H1 (cell line): ENCODE data around the gene ROGDI. TPM values are rescaled to one million over a fixed set of nuclear protein-coding genes. Genes with fewer than 3 reads are reported as not detected.

Experiments used
- CTCF ChIA-PET: fragments of 300-600 bp; sonication (Branson Sonifier 250); formaldehyde crosslinking; loops from one replicate; lab custom pipeline; 2021; ENCODE audit not compliant: partially characterized antibody; lab: Charles Lee
- POLR2A ChIA-PET: fragments of 300-600 bp; sonication (Branson Sonifier 250); formaldehyde crosslinking; loops from one replicate; lab custom pipeline; 2021; ENCODE audit warnings: inconsistent platforms; ENCODE audit not compliant: partially characterized antibody; lab: Charles Lee
- DNase-seq, 2 experiments: peaks; one replicate each; pipeline versions ENCODE4 v3.0.0 to v3.0.0-alpha.2; 2010 to 2022; ENCODE audit warnings: low spot score in 2 of 2, low read depth in 1 of 2, mixed read lengths in 1 of 2
- FAIRE-seq: peaks from 2 replicates; lab custom pipeline; 2011; peaks lifted over from hg19 to GRCh38; lab: Jason Lieb, UNC
- H2AFZ ChIP-seq: 2 replicates; pipeline ENCODE4 v1.8.1; 2012; ENCODE audit warnings: low read length, inconsistent platforms
- H2AK5ac ChIP-seq: 2 replicates; pipeline ENCODE4 v1.6.1; 2013; ENCODE audit warnings: low read depth, low read length
- H2BK120ac ChIP-seq: replicated peaks from 2 replicates; pipeline ENCODE3; 2013; ENCODE audit warnings: low read depth, low read length, inconsistent platforms
- H2BK12ac ChIP-seq: 2 replicates; pipeline ENCODE4 v1.6.1; 2013; ENCODE audit warnings: low read depth, low read length
- H2BK15ac ChIP-seq: 2 replicates; pipeline ENCODE4 v1.6.1; 2013; ENCODE audit warnings: low read length
- H2BK20ac ChIP-seq: 2 replicates; pipeline ENCODE4 v1.6.1; 2013; ENCODE audit warnings: low read length
- H2BK5ac ChIP-seq: 2 replicates; pipeline ENCODE4 v1.6.1; 2013; ENCODE audit warnings: low read depth, low read length
- H3K14ac ChIP-seq: 2 replicates; pipeline ENCODE4 v1.6.1; 2013; ENCODE audit warnings: inconsistent platforms; ENCODE audit not compliant: insufficient read length
- H3K18ac ChIP-seq: 2 replicates; pipeline ENCODE4 v1.6.1; 2013; ENCODE audit warnings: low read length; ENCODE audit errors: extremely low read depth
- H3K23ac ChIP-seq: 2 replicates; pipeline ENCODE4 v1.6.1; 2013; ENCODE audit warnings: inconsistent platforms; ENCODE audit not compliant: insufficient read length
- H3K23me2 ChIP-seq: 2 replicates; pipeline ENCODE4 v1.6.1; 2013; ENCODE audit warnings: low read depth, low read length
- H3K27ac ChIP-seq: 2 replicates; pipeline ENCODE4 v1.6.1; 2011; ENCODE audit warnings: low read depth, low read length, inconsistent platforms
- H3K27me3 ChIP-seq, 4 experiments: replicated peaks in 1 of 4; 1 replicate in 1 of 4; 2 replicates in 3 of 4; pipeline versions ENCODE4 v1.6.1 to v1.8.1; 2011 to 2013; ENCODE audit warnings: low read length in 3 of 4, mild to moderate bottlenecking in 3 of 4, inconsistent platforms in 2 of 4, mixed read lengths in 2 of 4, moderate library complexity in 1 of 4; ENCODE audit not compliant: control insufficient read depth in 3 of 4, insufficient read depth in 3 of 4; ENCODE audit errors: extremely low read depth in 1 of 4
- H3K36me3 ChIP-seq, 4 experiments: 2 replicates each; pipeline versions ENCODE4 v1.6.1 to v1.8.1; 2011 to 2013; ENCODE audit warnings: mild to moderate bottlenecking in 4 of 4, low read length in 3 of 4, moderate library complexity in 2 of 4, control low read depth in 1 of 4, inconsistent platforms in 1 of 4; ENCODE audit not compliant: insufficient read depth in 4 of 4, control insufficient read depth in 2 of 4
- H3K4ac ChIP-seq: replicated peaks from 2 replicates; pipeline ENCODE3; 2013; ENCODE audit warnings: low read length, low read depth, mixed read lengths, inconsistent platforms; ENCODE audit not compliant: insufficient read length
- H3K4me1 ChIP-seq, 4 experiments: replicated peaks in 1 of 4; 1 replicate in 1 of 4; 2 replicates in 3 of 4; pipeline versions ENCODE4 v1.6.1 to v1.8.1; 2011 to 2013; ENCODE audit warnings: low read length in 3 of 4, inconsistent platforms in 2 of 4, mixed read lengths in 1 of 4; ENCODE audit not compliant: insufficient read depth in 4 of 4, control insufficient read depth in 3 of 4
- H3K4me2 ChIP-seq, 2 experiments: 2 replicates each; pipeline versions ENCODE4 v1.6.1 to v1.8.1; 2011 to 2013; ENCODE audit warnings: low read depth in 2 of 2, low read length in 2 of 2, control low read depth in 1 of 2, inconsistent platforms in 1 of 2, mild to moderate bottlenecking in 1 of 2; ENCODE audit not compliant: insufficient read depth in 1 of 2
- H3K4me3 ChIP-seq, 4 experiments: fragments of 200-600, 300-600 bp in 1 of 4; sonication (generic), shearing (Covaris generic), sonication (Bioruptor Twin) in 1 of 4; 2 replicates each; pipeline versions ENCODE4 v1.5.1 to v1.8.1; 2011 to 2016; ENCODE audit warnings: low read length in 4 of 4, low read depth in 3 of 4, control low read depth in 2 of 4, inconsistent platforms in 2 of 4, mild to moderate bottlenecking in 2 of 4, mixed read lengths in 1 of 4, moderate library complexity in 1 of 4; ENCODE audit not compliant: insufficient read depth in 2 of 4; ENCODE audit errors: extremely low read depth in 1 of 4
- H3K56ac ChIP-seq: replicated peaks from 2 replicates; pipeline ENCODE3; 2013; ENCODE audit warnings: low read depth, mild to moderate bottlenecking, mixed read lengths, low read length, inconsistent platforms; ENCODE audit not compliant: insufficient read length
- H3K79me1 ChIP-seq: 2 replicates; pipeline ENCODE4 v1.6.1; 2013; ENCODE audit warnings: low read depth, low read length, control low read depth
- H3K79me2 ChIP-seq, 2 experiments: 2 replicates each; pipeline versions ENCODE4 v1.6.1 to v1.8.1; 2012 to 2013; ENCODE audit warnings: low read length in 2 of 2, mild to moderate bottlenecking in 2 of 2, inconsistent platforms in 1 of 2; ENCODE audit not compliant: insufficient read depth in 2 of 2, control insufficient read depth in 1 of 2
- H3K9ac ChIP-seq, 4 experiments: replicated peaks in 1 of 4; 1 replicate in 1 of 4; 2 replicates in 3 of 4; pipeline versions ENCODE4 v1.6.1 to v1.8.1; 2011 to 2013; ENCODE audit warnings: low read depth in 3 of 4, low read length in 3 of 4, control low read depth in 2 of 4, mild to moderate bottlenecking in 2 of 4, moderate library complexity in 2 of 4, inconsistent platforms in 1 of 4; ENCODE audit errors: extremely low read depth in 1 of 4
- H3K9me3 ChIP-seq, 2 experiments: 2 replicates each; pipeline versions ENCODE4 v1.6.1 to v1.8.1; 2012 to 2013; ENCODE audit warnings: mild to moderate bottlenecking in 2 of 2, moderate library complexity in 2 of 2, control low read depth in 1 of 2, inconsistent platforms in 1 of 2, low read depth in 1 of 2, low read length in 1 of 2, mixed read lengths in 1 of 2; ENCODE audit not compliant: insufficient read depth in 2 of 2
- H4K20me1 ChIP-seq, 2 experiments: replicated peaks in 1 of 2; 2 replicates each; pipeline versions ENCODE3 to v1.8.1; 2011 to 2013; ENCODE audit warnings: inconsistent platforms in 2 of 2, low read length in 2 of 2, mild to moderate bottlenecking in 1 of 2; ENCODE audit not compliant: insufficient read depth in 2 of 2, control insufficient read depth in 1 of 2
- H4K5ac ChIP-seq: 2 replicates; pipeline ENCODE4 v1.6.1; 2013; ENCODE audit warnings: low read length, low read depth, mixed read lengths, inconsistent platforms; ENCODE audit not compliant: insufficient read length
- H4K8ac ChIP-seq: 2 replicates; pipeline ENCODE4 v1.8.0; 2013; ENCODE audit warnings: mild to moderate bottlenecking, moderate library complexity, low read length, inconsistent platforms; ENCODE audit not compliant: insufficient read depth; ENCODE audit errors: extremely low read depth
- H4K91ac ChIP-seq: replicated peaks from 2 replicates; pipeline ENCODE3; 2013; ENCODE audit warnings: low read length, mixed read lengths, inconsistent platforms; ENCODE audit not compliant: insufficient read length
- SIRT6 ChIP-seq: IDR thresholded peaks from one replicate; pipeline ENCODE4 v1.7.1; 2012; ENCODE audit warnings: low read length, inconsistent platforms
- TCF12 ChIP-seq: IDR thresholded peaks from 2 replicates; pipeline ENCODE4 v1.6.1; 2011; ENCODE audit warnings: low read depth, mild to moderate bottlenecking, low read length
- WGBS, 2 experiments: shearing (Covaris generic) in 1 of 2; methylation state at CpG; one replicate each; pipeline versions ENCODE4 v1.1.6 to v1.1.7; 2013 to 2015; ENCODE audit warnings: low lambda C conversion rate in 2 of 2, mixed read lengths in 2 of 2, inconsistent platforms in 1 of 2, low coverage in 1 of 2, missing lambda C conversion rate in 1 of 2; ENCODE audit not compliant: insufficient replicate concordance in 2 of 2, insufficient coverage in 1 of 2, insufficient read length in 1 of 2; ENCODE audit errors: extremely low coverage in 1 of 2, missing lambda C conversion rate in 1 of 2; 5-methylcytosine and 5-hydroxymethylcytosine counted together
- polyA plus RNA-seq, 7 experiments: library from polyadenylated mRNA; depleted of rRNA in 3 of 7; stranded (reverse) in 5 of 7; unstranded in 2 of 7; fragments of >200 nt in 5 of 7; fragments of 200-250 nt in 2 of 7; gene quantifications; 1 replicate in 5 of 7; 2 replicates in 1 of 7; 4 replicates in 1 of 7; pipeline versions ENCODE4 v1.2.1 to v1.2.3, GENCODE V29; 2011 to 2013; ENCODE audit warnings: missing spikeins in 2 of 7, mixed read lengths in 2 of 7
- total RNA-seq: library from RNA; stranded (reverse); fragmentation: NEBNext Ultra II Directional; extraction: Animal tissue kit (Norgen Biotek cat#: 25700); gene quantifications from 2 replicates; pipeline ENCODE4 v1.2.1, GENCODE V29; 2021
- TF ChIP-seq, protein P1 (sequence below), 3 experiments: IDR thresholded peaks; 1 replicate in 2 of 3; 2 replicates in 1 of 3; pipeline versions ENCODE4 v1.5.1 to v1.6.1; 2011; ENCODE audit warnings: low read length in 3 of 3, mild to moderate bottlenecking in 3 of 3, inconsistent platforms in 2 of 3, low read depth in 1 of 3, moderate library complexity in 1 of 3; ENCODE audit not compliant: insufficient read depth in 1 of 3; ENCODE audit errors: control extremely low read depth in 1 of 3
- TF ChIP-seq, protein P2 (sequence below): IDR thresholded peaks from 2 replicates; pipeline ENCODE4 v1.6.1; 2011; ENCODE audit warnings: low read length, improper control_type of control experiment

ROGDI gene
- total and polyA plus RNA-seq, 2 of the 8 experiments (the other 6 are each of a cell fraction or from before 2014, with no cell fraction given) = 27.4 to 68.4 TPM

DNA sequence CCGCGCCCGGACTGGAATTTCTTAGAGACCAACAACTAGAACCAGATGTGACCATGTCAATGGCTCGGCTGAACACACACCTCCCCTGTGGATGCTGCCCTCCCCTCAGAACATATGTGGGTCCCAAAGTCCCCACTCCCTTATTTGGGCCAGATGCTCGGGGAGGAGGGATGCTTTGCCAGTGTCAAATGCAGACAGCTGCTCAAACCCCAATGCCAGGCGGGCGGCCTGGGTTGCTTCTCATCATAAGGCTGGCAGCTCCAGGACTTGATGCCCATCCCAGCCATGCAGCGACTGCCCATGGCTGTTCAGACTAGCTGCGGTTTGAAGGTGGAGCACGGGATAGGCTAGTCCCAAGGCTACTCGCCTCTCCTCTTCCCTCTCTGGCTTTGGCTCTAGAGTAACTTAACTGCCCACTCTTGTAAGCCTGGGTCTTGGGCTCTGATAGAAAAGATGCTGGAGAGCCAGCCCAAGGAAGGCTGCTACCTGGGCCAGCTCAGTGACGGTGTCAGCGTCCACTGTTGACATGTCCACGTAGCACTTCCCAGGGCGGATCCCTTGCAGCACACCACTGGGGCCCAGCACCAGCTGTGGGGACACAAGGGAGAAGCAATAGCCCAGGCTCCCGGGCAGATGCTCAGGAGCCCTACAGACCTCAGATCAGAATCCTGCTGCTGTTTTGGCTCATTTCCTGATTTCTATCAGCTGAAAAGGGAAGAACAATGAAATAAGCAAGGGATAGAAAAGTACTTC lies 11.0 kb upstream of the ROGDI start:
- H4K20me1 ChIP-seq = peaks cover 0 to 8% of the 10 kb centered on the region in 2 experiments
- POLR2A ChIA-PET = interaction anchor here (0.6 kb wide), 1 partner anchor 56 kb away, joined by 4 read pairs; no protein-coding TSS in a partner anchor
- TF ChIP-seq, protein P1, sequence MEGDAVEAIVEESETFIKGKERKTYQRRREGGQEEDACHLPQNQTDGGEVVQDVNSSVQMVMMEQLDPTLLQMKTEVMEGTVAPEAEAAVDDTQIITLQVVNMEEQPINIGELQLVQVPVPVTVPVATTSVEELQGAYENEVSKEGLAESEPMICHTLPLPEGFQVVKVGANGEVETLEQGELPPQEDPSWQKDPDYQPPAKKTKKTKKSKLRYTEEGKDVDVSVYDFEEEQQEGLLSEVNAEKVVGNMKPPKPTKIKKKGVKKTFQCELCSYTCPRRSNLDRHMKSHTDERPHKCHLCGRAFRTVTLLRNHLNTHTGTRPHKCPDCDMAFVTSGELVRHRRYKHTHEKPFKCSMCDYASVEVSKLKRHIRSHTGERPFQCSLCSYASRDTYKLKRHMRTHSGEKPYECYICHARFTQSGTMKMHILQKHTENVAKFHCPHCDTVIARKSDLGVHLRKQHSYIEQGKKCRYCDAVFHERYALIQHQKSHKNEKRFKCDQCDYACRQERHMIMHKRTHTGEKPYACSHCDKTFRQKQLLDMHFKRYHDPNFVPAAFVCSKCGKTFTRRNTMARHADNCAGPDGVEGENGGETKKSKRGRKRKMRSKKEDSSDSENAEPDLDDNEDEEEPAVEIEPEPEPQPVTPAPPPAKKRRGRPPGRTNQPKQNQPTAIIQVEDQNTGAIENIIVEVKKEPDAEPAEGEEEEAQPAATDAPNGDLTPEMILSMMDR (IDR thresholded peaks at IDR 0.05; ENCODE audit: control extremely low read depth in 1 of 3, insufficient read depth in 1 of 3, low read depth in 1 of 3, low read length in 3 of 3) = no peak
- TF ChIP-seq, protein P2, sequence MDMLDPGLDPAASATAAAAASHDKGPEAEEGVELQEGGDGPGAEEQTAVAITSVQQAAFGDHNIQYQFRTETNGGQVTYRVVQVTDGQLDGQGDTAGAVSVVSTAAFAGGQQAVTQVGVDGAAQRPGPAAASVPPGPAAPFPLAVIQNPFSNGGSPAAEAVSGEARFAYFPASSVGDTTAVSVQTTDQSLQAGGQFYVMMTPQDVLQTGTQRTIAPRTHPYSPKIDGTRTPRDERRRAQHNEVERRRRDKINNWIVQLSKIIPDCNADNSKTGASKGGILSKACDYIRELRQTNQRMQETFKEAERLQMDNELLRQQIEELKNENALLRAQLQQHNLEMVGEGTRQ = no peak
- no peak for TF ChIP-seq TCF12
- no peak for TF ChIP-seq SIRT6
- no peak overlapping the region for H2BK120ac ChIP-seq
- 94% methylated on average over 16 of the region's 16 CpGs; no CpG with 5 or more reads in 1 of the 2 experiments for WGBS, 2 experiments
- H3K56ac ChIP-seq = peak overlapping the region; percentile 25
- no peaks in the 10 kb centered on the region for H3K79me1 ChIP-seq
- H3K23me2 ChIP-seq = no peaks in the 10 kb centered on the region
- FAIRE-seq (no peak), DNase-seq (no peak)
- H3K4ac ChIP-seq = no peak overlapping the region
- H4K5ac ChIP-seq = no peak overlapping the region
- no peaks in the 10 kb centered on the region for H3K79me2 ChIP-seq
- H3K18ac ChIP-seq = no peak overlapping the region
- no peak overlapping the region for H4K8ac ChIP-seq
- H3K9ac ChIP-seq = no peak overlapping the region
- H2BK20ac ChIP-seq = no peak overlapping the region
- H3K9me3 ChIP-seq = no peaks in the 10 kb centered on the region
- H2BK5ac ChIP-seq = no peak overlapping the region
- CTCF ChIA-PET = interaction anchor here (1.4 kb wide), 1 partner anchor 96 kb away, joined by 7 read pairs; no protein-coding TSS in a partner anchor
- H2AK5ac ChIP-seq = no peak overlapping the region
- H2BK12ac ChIP-seq = no peak overlapping the region
- H3K4me1 ChIP-seq = no peaks in the 10 kb centered on the region
- no peak overlapping the region for H3K27ac ChIP-seq
- no peak overlapping the region for H2BK15ac ChIP-seq
- no peak overlapping the region for H3K14ac ChIP-seq
- H3K4me3 ChIP-seq = no peak overlapping the region
- H2AFZ ChIP-seq = no peak overlapping the region
- H3K36me3 ChIP-seq = peaks cover 10 to 53% (median 40%) of the 10 kb centered on the region in 4 experiments
- no peak overlapping the region for H3K23ac ChIP-seq
- no peaks in the 10 kb centered on the region for H3K27me3 ChIP-seq
- H3K4me2 ChIP-seq = no peak overlapping the region
- H4K91ac ChIP-seq = no peak overlapping the region
